Measurements from ENCODE around the gene PITPNM1.
"Not testable (repeated sequence)": the region's sequence is repeated elsewhere in the genome, so short reads cannot be mapped to it uniquely, and the experiment has no call there.

PITPNM1 gene

DNA sequence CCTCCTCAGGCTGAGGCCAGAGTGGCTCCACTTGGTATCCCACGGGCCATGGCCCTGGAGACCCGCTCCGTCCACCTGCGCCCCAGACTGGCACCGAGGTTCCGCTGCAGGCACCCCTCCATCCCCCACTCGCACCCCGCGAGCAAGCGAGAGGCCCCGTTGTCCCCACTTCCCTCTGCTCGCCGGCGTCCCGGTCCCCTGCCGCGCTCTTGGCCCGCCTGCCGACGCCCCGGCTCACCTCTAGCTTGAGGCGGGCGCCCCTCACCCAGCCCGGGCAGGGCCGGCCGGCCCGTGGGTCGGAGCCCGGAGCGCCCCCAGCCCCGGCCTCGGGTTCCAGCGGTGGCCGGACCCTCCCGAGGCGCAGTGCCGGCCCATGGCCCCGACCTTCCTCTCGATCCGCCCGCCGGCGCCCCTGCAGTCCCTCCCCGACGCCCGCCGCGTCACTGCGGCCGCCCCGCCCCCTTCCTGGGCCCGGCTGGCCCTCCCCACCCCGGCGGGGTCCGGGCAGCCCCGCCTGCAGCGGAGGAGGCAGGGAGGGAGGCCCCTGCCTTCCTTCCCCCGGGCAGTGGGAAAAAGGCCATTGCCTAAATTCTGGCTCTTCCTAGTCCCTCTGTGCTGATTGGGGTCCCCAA lies at the start of gene PITPNM1:
PITPNM1 (minus strand) TSS at position 414 of the 632 bp plus-strand sequence. CDS start 1,183 bp downstream, outside the sequence.
- DNase-seq (ENCODE audit: low spot score) = no peak

DNA sequence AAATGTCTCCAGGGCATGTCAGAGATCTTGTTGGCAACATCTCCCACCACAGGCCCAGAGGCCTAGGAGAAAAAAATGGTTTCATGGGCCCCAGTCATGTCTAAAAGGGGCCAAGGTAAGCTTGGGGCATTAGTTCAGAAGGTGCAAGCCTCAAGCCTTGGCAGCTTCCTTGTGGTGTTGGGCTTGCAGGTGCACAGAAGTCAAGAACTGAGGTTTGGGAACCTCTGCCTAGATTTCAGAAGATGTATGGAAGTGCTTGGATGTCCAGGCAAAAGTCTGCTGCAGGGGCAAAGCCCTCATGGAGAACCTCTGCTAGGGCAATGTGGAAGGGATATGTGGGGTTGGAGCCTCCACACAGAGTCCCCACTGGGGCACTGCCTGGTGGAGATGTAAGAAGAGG lies 46.5 kb upstream of the PITPNM1 start:
- DNase-seq (ENCODE audit: low spot score) = not testable (repeated sequence)

DNA sequence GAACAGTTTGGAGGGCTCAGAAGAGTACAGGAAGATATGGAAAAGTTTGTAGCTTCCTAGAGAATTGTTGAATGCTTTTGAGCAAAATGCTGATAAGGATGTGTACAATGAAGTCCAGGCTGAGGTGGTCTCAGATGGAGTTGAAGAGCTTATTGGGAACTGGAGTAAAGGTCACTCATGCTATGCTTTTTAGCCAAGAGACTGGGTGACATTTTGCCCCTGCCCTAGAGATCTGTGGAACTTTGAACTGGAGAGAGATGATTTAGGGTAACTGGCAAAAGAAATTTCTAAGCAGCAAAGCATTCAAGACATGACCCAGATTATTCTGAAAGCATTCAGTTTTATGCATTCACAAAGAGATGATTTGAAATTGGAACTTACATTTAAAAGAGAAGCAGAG lies 46.0 kb upstream of the PITPNM1 start:
- DNase-seq (ENCODE audit: low spot score) = no peak

DNA sequence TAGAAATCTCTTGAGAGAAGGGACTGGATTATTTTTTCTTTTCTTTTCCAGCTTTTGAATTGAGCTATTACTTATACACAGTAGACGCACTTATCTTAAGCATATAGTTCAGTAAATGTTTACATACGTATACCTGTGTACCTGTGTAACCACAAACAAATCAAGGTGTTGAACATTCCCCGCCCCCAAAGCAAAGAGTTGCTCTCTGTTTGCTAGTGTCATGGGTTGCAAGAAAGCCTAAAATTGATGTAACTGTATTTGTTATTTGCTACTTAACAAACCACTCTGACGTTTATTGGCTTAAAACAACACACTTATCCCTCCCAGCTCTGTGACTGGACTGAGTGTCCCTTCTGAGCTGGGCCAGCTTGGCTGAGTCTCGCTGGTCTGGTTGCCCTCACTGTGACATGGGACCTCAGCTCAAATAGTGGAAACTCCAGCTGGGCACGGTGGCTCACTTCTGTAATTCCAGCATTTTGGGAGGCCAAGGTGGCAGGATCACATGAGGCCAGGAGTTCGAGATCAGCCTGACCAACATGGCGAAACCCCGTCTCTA lies 43.5 kb upstream of the PITPNM1 start:
- DNase-seq (ENCODE audit: low spot score) = no peak

DNA sequence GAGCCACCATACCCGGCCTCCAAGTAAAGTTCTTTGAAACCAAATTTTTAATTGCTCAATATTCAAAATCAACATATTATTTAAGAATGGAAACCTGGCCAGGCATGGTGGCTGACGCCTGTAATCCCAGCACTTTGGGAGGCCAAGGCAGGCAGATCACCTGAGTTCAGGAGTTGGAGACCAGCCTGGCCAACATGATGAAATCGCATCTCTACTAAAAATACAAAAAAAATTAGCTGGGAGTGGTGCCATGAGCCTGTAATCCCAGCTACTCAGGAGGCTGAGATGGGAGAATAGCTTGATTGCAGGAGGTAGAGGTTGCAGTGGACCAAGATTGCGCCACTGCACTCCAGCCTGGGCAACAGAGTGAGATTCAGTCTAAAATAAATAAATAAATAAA lies 42.9 kb upstream of the PITPNM1 start:
- not testable (repeated sequence) for DNase-seq (ENCODE audit: low spot score)

DNA sequence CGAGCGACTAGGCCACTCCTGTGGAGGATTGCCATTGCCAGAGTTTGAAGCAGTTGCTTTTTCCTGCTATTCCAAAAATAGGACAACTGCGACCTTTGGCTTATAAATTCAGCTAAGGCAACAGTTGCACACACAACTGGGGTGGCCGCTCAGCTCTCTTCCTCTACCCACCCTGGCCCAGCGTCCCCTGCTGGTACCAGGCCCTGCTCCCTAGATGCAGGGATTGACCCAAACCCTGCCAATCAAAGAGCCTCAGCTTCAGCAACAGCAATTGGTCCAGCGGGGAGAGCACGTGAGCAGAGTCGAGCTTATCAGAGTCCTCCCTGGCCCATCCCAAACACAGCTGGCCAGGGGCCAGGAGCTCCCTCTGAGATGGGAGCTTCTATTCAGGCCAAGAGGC lies 40.1 kb upstream of the PITPNM1 start:
- DNase-seq (ENCODE audit: low spot score) = no peak

DNA sequence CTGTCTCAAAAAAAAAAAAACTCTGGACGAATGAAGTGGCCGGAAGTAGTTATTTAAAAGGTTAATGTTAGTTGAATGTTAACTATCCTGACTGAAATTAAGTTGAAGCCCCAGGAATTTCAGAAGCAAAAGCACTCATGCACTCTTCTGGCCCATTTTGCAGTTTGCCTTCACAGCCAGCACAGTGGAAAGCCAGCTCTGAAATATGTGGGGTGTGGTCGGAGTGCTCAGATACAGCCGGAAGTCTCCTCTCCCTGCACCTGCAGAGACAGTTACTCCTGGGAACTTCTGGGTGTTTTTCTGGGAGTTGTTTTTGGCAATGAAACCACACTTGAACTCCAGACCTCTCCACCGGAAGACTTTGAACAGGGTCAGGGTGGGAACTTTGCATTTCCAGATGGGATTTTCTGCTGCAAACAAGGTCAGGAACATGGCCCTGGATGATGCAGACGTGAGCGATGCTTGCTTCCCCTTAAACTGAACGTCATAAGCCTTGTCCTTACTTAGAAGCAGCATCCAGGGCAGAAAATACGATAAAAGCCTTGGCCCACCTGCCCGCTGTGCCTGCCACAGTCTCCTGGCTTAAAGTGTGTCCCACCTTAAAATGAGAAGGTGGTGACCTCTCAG lies 39.6 kb upstream of the PITPNM1 start:
- DNase-seq (ENCODE audit: low spot score) = no peak

DNA sequence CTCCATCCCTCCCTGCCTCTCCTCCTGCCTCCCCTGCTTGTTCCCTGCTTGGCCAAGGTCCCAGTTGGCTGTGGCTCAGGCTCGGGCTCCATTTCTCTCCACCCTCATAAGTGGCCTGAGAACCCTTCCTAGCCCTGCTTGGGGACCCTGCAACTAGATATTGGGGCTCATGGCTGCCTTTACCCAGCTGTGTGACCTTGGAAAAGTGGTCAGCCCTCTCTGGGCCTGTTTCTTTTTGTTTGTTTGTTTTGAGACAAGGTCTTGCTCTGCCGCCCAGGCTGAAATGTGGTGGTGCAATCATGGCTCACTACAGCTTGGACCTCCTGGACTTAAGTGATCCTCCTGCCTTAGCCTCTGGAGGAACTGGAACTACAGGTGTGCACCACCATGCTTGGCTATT lies 38.4 kb upstream of the PITPNM1 start:
- no peak for DNase-seq (ENCODE audit: low spot score)

DNA sequence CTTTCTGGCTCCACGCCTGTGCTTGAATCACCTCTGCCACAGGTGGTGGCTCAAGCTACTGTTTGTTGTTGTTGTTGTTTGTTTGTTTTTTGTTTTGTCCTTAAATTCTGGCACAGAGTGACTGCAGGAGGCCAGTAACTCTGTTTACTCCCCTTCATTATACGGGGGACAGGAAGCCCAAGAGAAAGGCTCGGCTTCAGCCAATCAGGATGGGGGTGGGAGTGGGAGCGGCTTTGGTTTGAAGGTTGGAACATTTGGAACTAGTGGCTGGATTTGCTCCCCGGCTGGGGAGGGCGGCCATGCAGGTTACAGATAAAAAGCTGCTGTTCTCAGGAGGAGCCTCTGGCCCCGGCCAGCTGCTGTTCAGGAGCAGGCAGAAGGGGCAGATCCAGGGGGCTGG lies 37.8 kb upstream of the PITPNM1 start:
- no peak for DNase-seq (ENCODE audit: low spot score)

DNA sequence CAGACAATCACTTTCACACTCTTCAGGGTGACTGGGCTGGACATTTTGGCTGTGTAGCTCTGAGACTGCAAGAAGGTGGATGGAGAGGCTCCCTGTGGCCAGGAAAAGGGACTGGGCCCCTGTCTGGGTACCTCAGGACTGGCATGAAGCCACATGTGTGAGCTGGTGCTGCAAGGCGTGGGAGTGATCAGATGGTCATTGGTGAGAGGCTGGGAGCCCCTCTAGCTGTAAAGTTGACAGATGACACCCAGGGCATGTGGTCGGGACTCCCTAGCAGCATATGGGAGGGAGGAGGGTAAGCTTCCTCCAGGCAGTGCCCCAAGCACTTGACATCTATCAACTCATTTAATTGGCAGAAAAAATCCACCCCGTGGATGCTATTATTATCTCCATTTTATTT lies 37.0 kb upstream of the PITPNM1 start:
- no peak for DNase-seq (ENCODE audit: low spot score)

DNA sequence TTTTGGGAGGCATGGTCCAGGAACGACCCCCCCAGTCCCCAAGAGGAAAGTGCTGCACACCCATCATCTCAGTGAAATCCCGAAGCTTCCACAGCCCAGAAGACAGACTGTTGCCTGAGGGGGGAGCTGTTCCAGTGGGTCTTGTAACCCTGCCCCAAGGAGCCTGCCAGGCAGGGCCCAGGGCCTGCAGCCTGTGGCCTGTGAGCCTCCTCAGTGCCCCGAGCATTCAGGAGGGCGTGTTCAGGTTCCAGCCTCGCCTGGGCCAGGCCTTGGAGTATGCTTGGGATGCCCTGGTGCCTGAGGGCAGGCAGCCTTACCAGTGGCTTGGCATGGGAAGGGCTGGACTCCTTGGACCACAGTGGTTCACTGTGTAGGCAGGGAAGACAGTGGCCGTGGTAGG lies 36.0 kb upstream of the PITPNM1 start:
- DNase-seq (ENCODE audit: low spot score) = no peak

DNA sequence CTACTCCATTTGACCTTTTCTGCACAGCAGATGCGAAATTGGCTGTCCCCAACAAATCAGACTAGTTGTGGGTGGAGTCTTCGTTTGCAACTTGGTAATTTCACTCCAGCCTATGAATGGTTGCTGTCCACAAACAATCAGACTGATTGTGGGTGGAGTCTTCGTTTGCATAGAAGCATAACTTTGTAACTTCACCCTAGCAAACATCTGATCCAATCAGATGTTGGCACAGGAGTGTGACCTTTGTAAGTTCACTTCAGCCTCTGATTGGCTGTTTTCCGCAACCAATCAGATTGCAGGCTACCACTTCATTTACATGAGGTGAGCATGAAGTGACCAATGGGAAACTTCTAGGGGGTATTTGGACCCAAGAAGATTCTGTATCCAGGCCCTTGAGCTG lies 34.4 kb upstream of the PITPNM1 start:
- DNase-seq (ENCODE audit: low spot score) = no peak

DNA sequence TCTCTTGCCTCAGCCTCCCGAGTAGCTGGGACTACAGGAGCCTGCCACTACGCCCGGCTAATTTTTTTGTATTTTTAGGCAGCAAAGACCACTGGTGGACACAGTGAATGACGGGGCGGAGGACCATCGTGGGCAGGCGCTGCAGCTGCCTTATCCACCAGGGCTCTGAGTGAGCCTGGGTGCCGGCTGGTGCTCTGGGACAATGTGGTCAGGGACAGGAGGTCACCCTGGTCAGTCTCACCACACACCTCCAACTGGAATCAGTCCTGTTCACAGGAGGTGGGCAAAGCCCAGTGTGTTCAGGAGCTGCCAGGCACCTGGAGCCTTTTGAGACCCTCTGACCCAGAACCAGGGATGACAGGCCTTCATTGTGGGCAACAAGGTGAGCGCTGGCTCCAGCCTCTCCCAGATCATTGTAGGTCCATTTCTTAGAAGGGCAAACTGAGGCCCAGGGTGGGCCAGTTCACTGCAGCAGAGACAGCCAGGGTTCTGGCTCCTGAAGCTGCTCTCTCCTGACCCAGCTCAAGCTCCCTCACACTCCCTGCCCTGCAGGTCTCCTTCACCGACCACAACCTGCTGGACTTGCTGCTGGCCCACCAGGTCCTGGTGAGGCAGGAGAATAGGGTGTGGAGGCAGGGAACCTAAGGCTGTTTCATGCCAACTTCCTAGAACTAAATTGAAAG lies 33.8 kb upstream of the PITPNM1 start:
- no peak for DNase-seq (ENCODE audit: low spot score)

DNA sequence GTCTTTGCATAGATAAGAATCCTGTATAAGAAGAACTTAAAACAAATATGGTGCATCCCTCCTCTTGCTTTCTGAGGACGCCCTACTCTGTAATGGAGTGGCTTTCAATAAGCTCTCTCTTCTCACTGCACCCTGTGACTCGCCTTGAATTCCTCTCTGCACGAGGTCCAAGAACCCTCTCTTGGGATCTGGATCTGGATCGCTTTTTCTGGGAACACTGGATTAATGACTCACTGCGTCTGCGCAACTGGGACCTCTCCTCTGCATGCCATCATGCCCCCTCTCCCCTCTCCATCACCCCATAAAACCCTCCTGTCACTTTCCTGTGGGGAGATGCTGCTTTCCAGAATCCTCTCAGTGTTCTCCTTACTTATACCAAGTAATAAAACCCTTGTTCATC lies 33.1 kb upstream of the PITPNM1 start:
- DNase-seq (ENCODE audit: low spot score) = no peak

DNA sequence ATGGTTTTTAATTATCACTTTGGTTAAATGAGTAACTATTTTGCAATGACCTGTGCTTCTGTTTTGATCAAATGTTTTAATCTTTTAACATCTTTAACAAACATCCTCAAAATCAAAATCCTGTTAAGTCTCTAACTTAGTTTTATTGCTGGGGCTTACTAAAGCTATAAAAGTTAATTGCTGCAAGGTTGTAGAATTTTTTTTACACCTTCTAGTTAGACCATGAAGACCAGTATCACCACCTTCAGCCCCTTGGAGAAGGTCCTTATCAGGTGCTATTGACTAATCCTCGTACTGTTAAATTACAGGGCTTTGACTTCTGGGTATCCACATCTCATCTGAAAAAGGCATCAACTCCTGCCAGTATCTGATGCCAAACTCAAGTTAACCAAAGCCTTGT lies 30.4 kb upstream of the PITPNM1 start:
- DNase-seq (ENCODE audit: low spot score) = no peak

DNA sequence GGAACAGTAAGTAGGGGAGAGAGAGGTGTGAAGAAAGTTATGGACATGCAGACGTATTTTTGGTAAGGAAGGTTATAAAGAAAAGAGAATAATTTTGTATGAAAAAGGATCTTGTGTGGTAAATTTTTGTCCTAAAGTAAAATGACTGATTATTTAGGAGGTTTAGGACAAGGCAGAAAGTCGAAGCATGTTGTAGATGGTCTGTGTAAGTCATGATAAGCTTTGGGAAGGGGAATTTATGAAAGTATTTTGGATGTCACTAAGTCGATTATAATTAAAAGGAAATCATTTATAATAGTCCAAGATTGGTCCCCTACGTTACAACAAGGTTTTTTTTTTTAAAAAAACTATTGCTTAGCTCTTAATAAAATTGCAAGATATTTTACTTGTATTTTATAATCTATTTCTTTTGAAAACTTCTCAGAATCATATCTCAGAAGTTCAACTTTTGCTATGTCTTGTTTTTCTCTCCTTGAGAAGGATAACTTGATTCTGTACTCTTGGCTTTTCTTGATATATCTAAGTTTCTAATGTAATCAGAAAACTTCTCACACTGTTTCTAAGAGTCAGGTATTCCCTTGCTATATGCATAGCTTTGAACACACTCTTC lies 29.0 kb upstream of the PITPNM1 start:
- DNase-seq (ENCODE audit: low spot score) = no peak

DNA sequence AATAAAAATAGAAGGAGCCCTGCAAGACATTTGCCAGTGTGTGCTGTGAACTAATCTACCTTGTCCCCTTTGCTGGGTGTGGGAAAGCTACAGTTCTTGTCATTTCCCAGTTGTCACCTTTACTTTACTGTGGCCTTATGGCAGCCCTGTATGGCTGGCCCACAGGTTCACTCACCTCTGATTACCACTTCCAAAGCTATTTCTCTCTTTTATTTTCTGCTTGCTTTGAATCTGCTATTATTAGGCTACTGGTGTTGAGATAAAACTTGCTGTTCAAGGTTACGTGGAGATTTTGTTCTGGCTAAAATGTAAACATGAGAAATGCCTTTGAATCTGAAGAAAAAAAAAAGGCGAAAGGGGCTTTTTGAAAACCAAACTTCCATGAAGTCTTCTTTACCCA lies 27.7 kb upstream of the PITPNM1 start:
- DNase-seq (ENCODE audit: low spot score) = no peak

DNA sequence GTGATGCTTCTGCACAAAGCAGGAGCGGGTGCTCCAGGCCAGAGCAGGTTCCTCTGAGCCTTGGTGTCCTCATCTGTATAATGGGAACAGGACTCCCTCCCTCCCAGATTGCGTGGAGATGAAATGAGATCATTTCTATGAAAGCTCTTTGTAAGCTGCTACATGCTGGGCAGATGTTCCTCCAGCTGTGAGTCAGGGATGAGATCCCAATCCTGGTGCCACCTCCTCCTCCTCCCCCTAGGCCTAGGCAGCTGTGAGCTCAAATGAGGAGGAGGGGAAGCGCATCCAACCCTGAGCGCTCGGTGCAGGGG lies 25.1 kb upstream of the PITPNM1 start:
- no peak for DNase-seq (ENCODE audit: low spot score)

DNA sequence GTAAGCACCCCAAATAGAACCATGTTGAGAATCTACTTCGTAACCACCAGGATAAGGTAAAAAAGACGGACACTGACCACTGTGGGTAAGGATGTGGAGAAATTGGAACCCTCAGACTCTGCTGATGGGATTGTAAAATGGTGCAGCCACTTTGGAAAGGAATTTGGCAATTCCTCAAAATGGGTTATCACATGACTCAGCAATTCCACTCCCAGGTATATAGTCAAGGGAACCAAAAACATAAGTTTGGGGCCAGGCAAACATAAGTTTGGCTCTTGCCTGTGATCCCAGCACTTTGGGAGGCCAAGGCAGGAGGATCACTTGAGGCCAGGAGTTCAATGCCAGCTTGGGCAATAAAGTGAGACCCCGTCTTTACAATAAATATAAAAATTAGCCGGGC lies 23.2 kb upstream of the PITPNM1 start:
- DNase-seq (ENCODE audit: low spot score) = no peak

DNA sequence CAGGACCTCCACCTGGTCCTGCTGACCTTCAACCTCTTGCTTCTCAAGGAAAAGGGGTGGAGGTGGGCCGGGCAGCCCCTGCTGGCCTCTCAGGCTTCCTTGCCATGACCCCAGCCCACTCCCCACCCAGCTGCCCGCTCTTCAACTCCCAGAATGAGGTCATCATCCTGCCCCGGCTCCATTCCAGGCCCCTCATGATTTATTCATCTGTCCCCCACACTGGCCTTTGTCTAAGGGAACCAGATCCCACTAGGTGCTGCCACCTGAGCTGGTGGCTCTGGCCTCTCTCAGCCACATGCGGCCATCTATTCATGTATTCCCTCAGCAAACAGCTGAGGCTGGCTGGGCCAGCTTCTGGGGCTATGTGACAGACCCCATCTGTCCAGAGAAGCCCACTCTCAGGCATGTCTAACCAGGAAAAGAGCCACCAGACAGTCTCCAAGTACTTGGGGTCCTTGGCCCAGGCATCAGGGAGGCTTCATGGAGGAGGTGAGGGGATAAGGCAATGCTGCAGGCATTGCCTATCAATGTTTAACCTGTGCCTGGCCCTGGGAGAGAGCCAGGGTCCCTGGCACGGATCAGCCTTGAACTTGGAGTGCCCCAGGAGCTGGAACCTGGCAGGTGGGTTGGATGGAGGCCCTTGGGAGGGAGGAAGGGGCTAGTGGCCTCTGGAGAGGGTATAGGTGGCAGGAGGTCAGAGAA lies 20.3 kb upstream of the PITPNM1 start:
- DNase-seq (ENCODE audit: low spot score) = no peak

DNA sequence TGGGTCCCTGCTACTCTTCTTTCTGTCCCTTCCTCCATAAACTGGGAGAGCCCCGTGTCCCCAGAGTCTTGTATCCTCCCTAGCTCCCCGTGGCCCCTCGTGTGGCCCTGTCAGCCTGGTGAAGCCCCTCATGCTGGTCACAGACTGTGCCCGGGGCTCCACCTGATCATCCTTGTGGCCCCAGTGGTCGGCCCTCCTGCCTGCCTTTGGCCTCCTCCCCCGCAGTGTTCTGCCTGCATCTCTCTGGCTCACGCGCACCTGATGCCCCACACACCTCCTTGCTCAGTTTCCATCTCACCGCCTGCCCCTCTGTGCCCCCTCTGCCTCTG lies 19.3 kb upstream of the PITPNM1 start:
- no peak for DNase-seq (ENCODE audit: low spot score)

All from cerebellar cortex (tissue), 1 donor.